Lower leg skin (tissue), 3 donors: ENCODE results near the gene RMDN3.

Experiments used
- POLR2A ChIP-seq, 2 donors: fragments of 450-650 bp; IDR thresholded peaks; one replicate each; pipeline ENCODE4 v1.6.1; 2016 to 2017; ENCODE audit warnings: antibody characterized with exemption in 2 of 2, mild to moderate bottlenecking in 1 of 2, moderate library complexity in 1 of 2
- TF ChIP-seq, protein P1 (sequence below), 3 donors: fragments of 450-650 bp; IDR thresholded peaks; one replicate each; pipeline ENCODE4 v1.5.1; 2016; ENCODE audit warnings: antibody characterized with exemption in 3 of 3, mild to moderate bottlenecking in 3 of 3, moderate library complexity in 2 of 3

DNA sequence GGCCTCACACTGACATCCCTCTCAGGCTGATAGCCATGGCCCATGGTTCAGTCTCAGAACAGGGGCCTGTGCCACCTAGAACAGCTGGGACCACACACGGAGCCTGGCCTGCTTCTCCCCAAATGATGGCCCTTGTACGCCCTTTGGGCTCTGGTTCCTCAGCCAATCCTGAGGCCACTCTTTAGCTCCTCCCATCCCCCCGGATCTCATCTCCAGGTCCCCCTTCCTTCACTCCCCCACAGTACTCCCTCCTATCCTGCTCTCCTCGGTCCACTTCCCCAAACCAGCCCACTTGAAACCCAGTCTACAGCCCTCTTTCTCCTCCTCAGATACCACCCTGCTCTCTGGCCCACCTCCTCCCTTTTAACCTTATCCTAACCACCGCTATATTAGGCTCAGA, 34.1 kb upstream of the RMDN3 start:
- TF ChIP-seq, protein P1, sequence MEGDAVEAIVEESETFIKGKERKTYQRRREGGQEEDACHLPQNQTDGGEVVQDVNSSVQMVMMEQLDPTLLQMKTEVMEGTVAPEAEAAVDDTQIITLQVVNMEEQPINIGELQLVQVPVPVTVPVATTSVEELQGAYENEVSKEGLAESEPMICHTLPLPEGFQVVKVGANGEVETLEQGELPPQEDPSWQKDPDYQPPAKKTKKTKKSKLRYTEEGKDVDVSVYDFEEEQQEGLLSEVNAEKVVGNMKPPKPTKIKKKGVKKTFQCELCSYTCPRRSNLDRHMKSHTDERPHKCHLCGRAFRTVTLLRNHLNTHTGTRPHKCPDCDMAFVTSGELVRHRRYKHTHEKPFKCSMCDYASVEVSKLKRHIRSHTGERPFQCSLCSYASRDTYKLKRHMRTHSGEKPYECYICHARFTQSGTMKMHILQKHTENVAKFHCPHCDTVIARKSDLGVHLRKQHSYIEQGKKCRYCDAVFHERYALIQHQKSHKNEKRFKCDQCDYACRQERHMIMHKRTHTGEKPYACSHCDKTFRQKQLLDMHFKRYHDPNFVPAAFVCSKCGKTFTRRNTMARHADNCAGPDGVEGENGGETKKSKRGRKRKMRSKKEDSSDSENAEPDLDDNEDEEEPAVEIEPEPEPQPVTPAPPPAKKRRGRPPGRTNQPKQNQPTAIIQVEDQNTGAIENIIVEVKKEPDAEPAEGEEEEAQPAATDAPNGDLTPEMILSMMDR (IDR thresholded peaks at IDR 0.05): no peak
- TF ChIP-seq POLR2A (IDR thresholded peaks at IDR 0.05): no peak
